PC-9 (cell line): ENCODE measurements around the gene DENND4A.

ENCODE experiments used
- CTCF ChIP-seq: fragments of 200-600 bp; sonication (generic); conservative IDR thresholded peaks from 2 replicates; pipeline ENCODE4 v1.6.1; 2017; ENCODE audit warnings: mixed run types, antibody characterized with exemption, mild to moderate bottlenecking, moderate library complexity
- EZH2 ChIP-seq: fragments of 200-600 bp; sonication (generic); IDR thresholded peaks from 2 replicates; pipeline ENCODE4 v1.8.0; 2017; ENCODE audit warnings: antibody characterized with exemption, low read depth

- TF ChIP-seq CTCF = no peak
- no peak for TF ChIP-seq EZH2
Observed at GRCh38 chr15:65839985-65840384, 47.9 kb upstream of the DENND4A start.
